ENCODE measurements around the gene INF2. TPM values are rescaled to one million over a fixed set of nuclear protein-coding genes. Genes with fewer than 3 reads are reported as not detected.

The INF2 gene
- total and polyA plus RNA-seq, 2 donors (not counting 3 experiments of a cell fraction or from before 2014, with no cell fraction given), result 55.3 to 124 TPM

DNA sequence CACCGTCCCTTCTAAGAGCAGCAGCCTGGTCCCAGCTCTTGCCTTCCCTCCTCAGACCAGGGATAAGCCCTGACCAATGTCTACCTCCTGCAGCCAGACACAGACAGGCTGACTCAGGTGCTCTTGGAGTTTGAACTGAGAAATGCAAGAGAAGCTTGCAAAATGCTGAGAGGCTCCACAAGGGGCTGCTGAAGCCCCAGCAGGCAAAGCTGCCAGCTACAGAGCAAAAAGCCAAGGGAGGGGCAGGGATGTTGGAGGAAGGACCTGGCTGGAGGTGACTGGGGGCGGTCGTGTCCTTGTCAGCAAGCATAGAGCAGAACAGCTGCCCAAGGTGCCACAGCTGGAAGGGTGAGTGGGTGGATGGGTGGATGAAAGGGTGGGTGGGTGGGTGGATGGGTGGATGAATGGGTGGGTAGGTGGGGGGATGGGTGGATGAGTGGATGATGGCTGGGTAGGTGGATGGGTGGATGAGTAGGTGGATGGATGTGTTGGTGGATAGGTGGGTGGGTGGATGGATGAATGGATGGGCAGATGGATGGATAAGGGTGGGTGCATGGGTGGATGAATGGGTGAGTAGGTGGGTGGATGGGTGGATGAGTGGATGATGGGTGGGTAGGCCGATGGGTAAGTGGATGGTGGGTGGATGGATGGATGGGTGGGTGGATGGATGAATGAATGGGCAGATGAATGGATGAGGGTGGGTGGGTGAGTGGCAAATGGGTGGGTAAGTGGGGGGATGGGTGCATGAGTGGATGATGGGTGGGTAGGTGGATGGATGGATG, 4.0 kb upstream of the INF2 start:
- peaks cover 31% of the 10 kb centered on the region for H3K4me1 ChIP-seq (ENCODE audit: control insufficient read depth, extremely low read depth, insufficient read depth, low read length)
- no peak for DNase-seq (ENCODE audit: low read depth, low spot score)
- H4K20me1 ChIP-seq (replicated peaks; ENCODE audit: control insufficient read depth, extremely low read depth, insufficient read depth, low read length), result no peaks in the 10 kb centered on the region
- intact Hi-C loops (cut with micrococcal nuclease), result no loop called here
- ChIA-PET CTCF (no interaction called here), POLR2A (no interaction called here)
- H3K27ac ChIP-seq (ENCODE audit: insufficient read depth, low read depth, low read length), result no peak overlapping the region
- dilution Hi-C loops (cut with MboI; ENCODE audit: extremely low pct_ligation_motif_present, low sequenced_read_pairs), result no loop called here
- no peaks in the 10 kb centered on the region for H3K36me3 ChIP-seq (ENCODE audit: control insufficient read depth in 2 of 2, extremely low read depth in 1 of 2, insufficient read depth in 2 of 2, low read length in 2 of 2)
- H3K4me3 ChIP-seq (replicated peaks in 1 of 3; ENCODE audit: insufficient read depth in 1 of 3, low read depth in 1 of 3, low read length in 3 of 3), result no peak overlapping the region
- peaks cover 9% of the 10 kb centered on the region for H3K79me2 ChIP-seq (ENCODE audit: control insufficient read depth, insufficient read depth, low read length)
- FAIRE-seq, result no peak
- no TSS peak for BruUV-seq (replicated peaks)
- TF ChIP-seq MYC (IDR thresholded peaks at IDR 0.05; ENCODE audit: low read depth, low read length) (no peak), GATA2 (IDR thresholded peaks at IDR 0.05; ENCODE audit: insufficient read depth, insufficient read length, low read depth, low read length) (no peak), EZH2 (IDR thresholded peaks at IDR 0.05; ENCODE audit: borderline replicate concordance, low read depth, low read length, severe bottlenecking) (no peak), FOS (IDR thresholded peaks at IDR 0.05; ENCODE audit: borderline replicate concordance, insufficient read depth, low read length) (no peak), POLR2AphosphoS5 (IDR thresholded peaks at IDR 0.05; ENCODE audit: insufficient read depth, low read depth, low read length) (no peak), CTCF (IDR thresholded peaks at IDR 0.05; ENCODE audit: extremely low read depth in 1 of 2, insufficient read depth in 1 of 2, low read depth in 1 of 2, low read length in 2 of 2) (no peak), JUN (IDR thresholded peaks at IDR 0.05; ENCODE audit: borderline replicate concordance, insufficient read depth, insufficient read length, low read depth) (no peak), POLR2A (IDR thresholded peaks at IDR 0.05; ENCODE audit: low read depth, low read length) (no peak), MAX (IDR thresholded peaks at IDR 0.05; ENCODE audit: insufficient read depth, insufficient read length) (no peak)
- no peak overlapping the region for H3K9ac ChIP-seq (replicated peaks; ENCODE audit: extremely low read depth, insufficient read depth, low read length)
- no peaks in the 10 kb centered on the region for H3K27me3 ChIP-seq (ENCODE audit: control insufficient read depth in 2 of 2, insufficient read depth in 2 of 2, low read length in 2 of 2)
- no peaks in the 10 kb centered on the region for H3K9me3 ChIP-seq (replicated peaks; ENCODE audit: control insufficient read depth, insufficient read depth, low read length)
- no peaks in the 10 kb centered on the region for H3K9me1 ChIP-seq (replicated peaks; ENCODE audit: control insufficient read depth, extremely low read depth, insufficient read depth, low read length)
- H3K4me2 ChIP-seq (ENCODE audit: insufficient read depth, low read length), result no peak overlapping the region
- no peak overlapping the region for H2AFZ ChIP-seq (ENCODE audit: low read depth, low read length)

Data from endothelial cell of umbilical vein (primary cell).